Measurements from ENCODE around the gene NPAS3.

DNA sequence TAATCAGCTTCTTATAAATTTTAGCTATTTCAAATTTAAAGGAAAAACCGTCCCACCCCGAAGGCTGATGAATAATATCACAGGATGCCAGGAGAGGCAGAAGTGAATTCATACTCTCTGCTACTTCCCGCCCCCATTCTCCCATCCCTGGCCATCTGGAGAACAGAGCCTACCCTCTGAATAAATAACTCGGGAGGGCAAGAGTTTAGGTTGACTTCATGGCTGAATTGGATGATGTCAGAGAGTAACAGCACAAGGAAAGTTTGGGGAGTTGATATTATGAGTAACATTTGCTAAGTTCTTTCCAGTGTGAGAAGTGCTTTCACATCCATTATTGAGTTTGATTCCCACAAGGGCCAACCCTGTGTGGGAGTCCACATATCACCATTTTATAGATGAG is 770.6 kb downstream of the NPAS3 start:
- TF ChIP-seq CTCF (IDR thresholded peaks at IDR 0.05): no peak
- TF ChIP-seq ZFX (IDR thresholded peaks at IDR 0.05; ENCODE audit: borderline replicate concordance): no peak

Data from 22Rv1 (cell line).